OCI-LY7 (cell line): ENCODE measurements around the gene HIF1AN. TPM values are rescaled to one million over a fixed set of nuclear protein-coding genes. Genes with fewer than 3 reads are reported as not detected.

ENCODE experiments used
- BruUV-seq: library from RNA; stranded (reverse); fragments of 400-500 nt; replicated peaks from 2 replicates; lab custom pipeline; 2021; lab: Mats Ljungman, UMichigan
- CTCF ChIA-PET: fragments of 300-600 bp; sonication (Branson Sonifier 250); formaldehyde crosslinking; loops from one replicate; lab custom pipeline; 2022; ENCODE audit warnings: antibody characterized with exemption; ENCODE audit not compliant: unreplicated experiment; lab: Charles Lee
- POLR2A ChIA-PET: fragments of 300-600 bp; sonication (Branson Sonifier 250); formaldehyde crosslinking; loops from one replicate; lab custom pipeline; 2022; ENCODE audit warnings: antibody characterized with exemption; lab: Charles Lee
- DNase-seq: peaks from one replicate; pipeline ENCODE4 v3.0.0-alpha.2; 2015; ENCODE audit warnings: low spot score
- H2AFZ ChIP-seq: fragments of 200-600 bp; sonication (generic), shearing (Covaris generic); 2 replicates; pipeline ENCODE4 v1.6.1; 2014; ENCODE audit warnings: mild to moderate bottlenecking, antibody characterized with exemption, low read length, moderate library complexity
- H3K27ac ChIP-seq: fragments of 200-600 bp; sonication (generic); 2 replicates; pipeline ENCODE4 v1.5.1; 2014; ENCODE audit warnings: mixed run types, low read depth, mild to moderate bottlenecking, moderate library complexity, low read length, inconsistent platforms; ENCODE audit not compliant: poor library complexity, severe bottlenecking
- H3K36me3 ChIP-seq: fragments of 200-600 bp; sonication (generic); 2 replicates; pipeline ENCODE4 v1.6.1; 2014; ENCODE audit warnings: mild to moderate bottlenecking, antibody characterized with exemption, low read length, moderate library complexity, mixed read lengths; ENCODE audit not compliant: insufficient read depth
- H3K4me1 ChIP-seq: fragments of 200-600 bp; sonication (generic); 2 replicates; pipeline ENCODE4 v1.5.1; 2014; ENCODE audit warnings: mild to moderate bottlenecking, low read length; ENCODE audit not compliant: insufficient read depth, poor library complexity, severe bottlenecking
- H3K4me2 ChIP-seq: fragments of 200-600 bp; sonication (generic); 2 replicates; pipeline ENCODE4 v1.6.1; 2014; ENCODE audit warnings: mild to moderate bottlenecking, low read length
- H3K4me3 ChIP-seq: fragments of 200-600 bp; sonication (generic); 2 replicates; pipeline ENCODE4 v1.5.1; 2014; ENCODE audit warnings: mild to moderate bottlenecking, low read depth, low read length; ENCODE audit not compliant: poor library complexity, severe bottlenecking
- H3K79me2 ChIP-seq: fragments of 200-600 bp; sonication (generic); 2 replicates; pipeline ENCODE4 v1.6.1; 2016; ENCODE audit warnings: low read depth, mild to moderate bottlenecking, low read length, moderate library complexity, mixed read lengths; ENCODE audit not compliant: insufficient read depth
- H3K9me2 ChIP-seq: fragments of 200-600 bp; sonication (generic); 2 replicates; pipeline ENCODE4 v1.6.1; 2016; ENCODE audit warnings: mild to moderate bottlenecking, low read length, mixed read lengths; ENCODE audit not compliant: insufficient read depth
- H3K9me3 ChIP-seq: fragments of 200-600 bp; sonication (generic); 2 replicates; pipeline ENCODE4 v1.6.1; 2014; ENCODE audit warnings: mild to moderate bottlenecking, mixed run types, low read length, mixed read lengths
- H4K20me1 ChIP-seq: fragments of 200-600 bp; sonication (generic); 2 replicates; pipeline ENCODE4 v1.6.1; 2014; ENCODE audit warnings: mild to moderate bottlenecking, antibody characterized with exemption, low read length, moderate library complexity, mixed read lengths; ENCODE audit not compliant: insufficient read depth
- CTCF ChIP-seq: fragments of 200-600 bp; sonication (generic); conservative IDR thresholded peaks from 2 replicates; pipeline ENCODE4 v1.5.1; 2014; ENCODE audit warnings: mild to moderate bottlenecking, antibody characterized with exemption, low read length, moderate library complexity, mixed read lengths
- EZH2phosphoT487 ChIP-seq: fragments of 200-600 bp; sonication (generic); IDR thresholded peaks from 2 replicates; pipeline ENCODE4 v1.6.1; 2018; ENCODE audit warnings: low read depth, borderline replicate concordance, mild to moderate bottlenecking, mixed run types, antibody characterized with exemption, low read length, moderate library complexity, mixed read lengths
- intact Hi-C: fragments of 100-400 bp; cut with micrococcal nuclease; formaldehyde crosslinking; loops from one replicate; pipeline ENCODE4 v1.10.0; 2022; ENCODE audit not compliant: unreplicated experiment
- total RNA-seq, 2 experiments: library from RNA; depleted of rRNA in 1 of 2; stranded (reverse); fragments of >200 nt in 1 of 2; shearing (Covaris generic) in 1 of 2; gene quantifications; 2 replicates each; pipeline ENCODE4 v1.2.3, GENCODE V29; 2014 to 2022

Gene HIF1AN
- total RNA-seq, 2 experiments from 2014 or later, result 10.6 to 44.6 TPM

GRCh38 chr10:100524206-100524605 is 11.5 kb upstream of the HIF1AN start:
- no peaks in the 10 kb centered on the region for H3K9me2 ChIP-seq
- no peak overlapping the region for H3K4me3 ChIP-seq
- CTCF ChIA-PET, result interaction anchor here (1.3 kb wide), 1 partner anchor 11 kb away, joined by 4 read pairs; the partner anchor contains the start of gene HIF1AN
- H3K79me2 ChIP-seq, result peaks cover 20% of the 10 kb centered on the region
- no peak for DNase-seq
- intact Hi-C loops, result no loop called here
- peaks cover 17% of the 10 kb centered on the region for H3K4me1 ChIP-seq
- H2AFZ ChIP-seq, result no peak overlapping the region
- peaks cover 8% of the 10 kb centered on the region; the same call in 1 of the 2 replicates for H4K20me1 ChIP-seq
- no peak overlapping the region for H3K27ac ChIP-seq
- POLR2A ChIA-PET, result interaction anchor here (0.6 kb wide), 1 partner anchor 864 kb away, joined by 3 read pairs; no protein-coding TSS in a partner anchor
- no peak overlapping the region for H3K4me2 ChIP-seq
- BruUV-seq, result no TSS peak
- peaks cover 63% of the 10 kb centered on the region for H3K36me3 ChIP-seq
- TF ChIP-seq CTCF, result no peak
- H3K9me3 ChIP-seq, result no peaks in the 10 kb centered on the region

- no peak overlapping the region for H3K27ac ChIP-seq
- no peak overlapping the region for H3K4me2 ChIP-seq
- H2AFZ ChIP-seq, result no peak overlapping the region
- BruUV-seq, result no TSS peak
- H3K79me2 ChIP-seq, result peaks cover 25% of the 10 kb centered on the region
- H3K9me2 ChIP-seq, result no peaks in the 10 kb centered on the region
- no peak overlapping the region for H3K4me3 ChIP-seq
- peaks cover 63% of the 10 kb centered on the region for H3K36me3 ChIP-seq
- H4K20me1 ChIP-seq, result peaks cover 8% of the 10 kb centered on the region; the same call in 1 of the 2 replicates
- H3K4me1 ChIP-seq, result peaks cover 17% of the 10 kb centered on the region
- ChIA-PET CTCF (interaction anchor here (1.3 kb wide), 1 partner anchor 11 kb away, joined by 4 read pairs; the partner anchor contains the start of gene HIF1AN), POLR2A (no interaction called here)
- no peaks in the 10 kb centered on the region for H3K9me3 ChIP-seq
- no peak for TF ChIP-seq EZH2phosphoT487
- TF ChIP-seq CTCF, result peak; percentile 48
- no peak for DNase-seq
- intact Hi-C loops, result no loop called here
These were observed 11.1 kb upstream of the HIF1AN start for GRCh38 chr10:100524638-100525037.
